Muscle layer of duodenum (tissue), 2 donors: ENCODE results near the gene NCMAP.
"Not testable (repeated sequence)": the region's sequence is repeated elsewhere in the genome, so short reads cannot be mapped to it uniquely, and the experiment has no call there.

Source experiments
- H3K27ac ChIP-seq: one replicate; pipeline ENCODE4 v1.7.0; 2013; ENCODE audit warnings: mild to moderate bottlenecking, low read length
- H3K27me3 ChIP-seq: one replicate; pipeline ENCODE4 v1.7.0; 2013; ENCODE audit warnings: low read depth, mild to moderate bottlenecking, control low read depth, low read length
- H3K36me3 ChIP-seq, 2 donors: one replicate each; pipeline ENCODE4 v1.7.0; 2013; ENCODE audit warnings: low read length in 2 of 2, control low read depth in 1 of 2, mild to moderate bottlenecking in 1 of 2; ENCODE audit not compliant: insufficient read depth in 2 of 2, control insufficient read depth in 1 of 2
- H3K4me1 ChIP-seq, 2 donors: one replicate each; pipeline ENCODE4 v1.7.0; 2013; ENCODE audit warnings: low read length in 2 of 2, mild to moderate bottlenecking in 2 of 2, control low read depth in 1 of 2, moderate library complexity in 1 of 2; ENCODE audit not compliant: insufficient read depth in 2 of 2, control insufficient read depth in 1 of 2
- H3K4me3 ChIP-seq, 2 donors: one replicate each; pipeline ENCODE4 v1.7.0; 2013; ENCODE audit warnings: low read length in 2 of 2, low read depth in 1 of 2, mild to moderate bottlenecking in 1 of 2
- H3K9me3 ChIP-seq, 2 donors: one replicate each; pipeline ENCODE4 v1.7.0; 2013; ENCODE audit warnings: low read length in 2 of 2, control low read depth in 1 of 2, mild to moderate bottlenecking in 1 of 2; ENCODE audit not compliant: control insufficient read depth in 1 of 2
- donor health status: healthy.

Gene NCMAP

DNA sequence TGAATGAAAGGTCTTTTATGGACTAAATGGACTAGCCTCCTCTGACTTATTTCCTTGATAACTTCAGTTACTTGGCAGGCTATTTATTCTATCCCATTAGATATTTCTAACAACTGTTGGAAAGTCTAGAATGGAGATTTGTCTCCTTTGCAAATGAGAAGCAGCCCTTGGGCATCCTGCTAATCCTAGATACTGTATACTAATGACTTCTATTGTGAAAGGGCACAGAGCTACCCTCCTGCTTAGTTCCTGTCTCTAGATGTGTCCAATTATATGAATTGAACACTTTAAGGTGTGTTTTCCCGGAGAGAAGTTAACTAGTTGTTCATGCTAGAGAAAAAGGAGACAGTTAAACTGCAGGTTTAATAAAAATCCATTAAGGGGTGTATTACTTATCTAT, 10.2 kb upstream of the NCMAP start:
- no peak overlapping the region for H3K27ac ChIP-seq

DNA sequence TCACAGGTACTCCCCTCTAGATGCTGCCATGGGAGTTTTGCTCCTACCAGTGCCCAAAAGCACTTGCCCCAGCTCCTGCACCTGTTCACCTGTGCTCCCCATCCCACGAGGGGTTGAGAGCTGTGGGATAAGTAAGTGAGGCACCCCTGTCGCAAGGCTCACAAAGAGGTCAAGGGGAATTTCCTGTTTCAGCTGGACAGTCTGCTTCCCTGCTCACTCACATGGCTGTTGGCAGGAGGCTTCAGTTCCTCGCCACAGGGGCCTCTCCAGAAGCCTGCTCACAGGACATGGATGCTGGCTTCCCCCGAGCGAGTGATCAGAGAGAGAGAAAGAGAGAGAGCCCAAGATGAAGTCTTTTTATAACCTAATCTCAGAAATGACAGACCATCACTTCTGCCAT, 8.7 kb upstream of the NCMAP start:
- Histone ChIP-seq H3K4me1 (no peaks in the 10 kb centered on the region), H3K9me3 (no peaks in the 10 kb centered on the region), H3K36me3 (no peaks in the 10 kb centered on the region), H3K27me3 (no peaks in the 10 kb centered on the region), H3K27ac (no peak overlapping the region), H3K4me3 (no peak overlapping the region)

More for the DNA sequence above, 10.2 kb upstream of the NCMAP start:
- Histone ChIP-seq H3K4me1 (peaks cover 6 to 8% of the 10 kb centered on the region in 2 donors), H3K4me3 (no peak overlapping the region), H3K9me3 (no peaks in the 10 kb centered on the region), H3K36me3 (no peaks in the 10 kb centered on the region), H3K27me3 (no peaks in the 10 kb centered on the region)

DNA sequence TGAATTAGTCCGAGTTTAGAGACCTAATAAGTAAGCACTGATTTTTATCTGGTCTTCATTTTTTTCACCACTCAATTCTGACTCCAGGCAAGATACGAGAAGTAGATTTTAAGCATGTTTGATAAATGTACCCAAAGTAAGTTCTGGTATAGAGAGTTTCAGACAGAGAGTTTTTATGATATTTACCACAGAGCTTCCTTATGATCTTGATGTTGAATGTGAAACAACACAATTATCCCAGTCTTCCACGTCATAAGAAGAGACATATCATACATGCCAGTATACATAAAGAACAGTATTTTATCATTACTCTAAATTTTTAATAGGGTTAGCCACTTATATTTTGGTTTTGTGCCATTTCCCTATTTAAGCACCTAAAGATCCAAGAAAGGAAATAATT, 7.8 kb upstream of the NCMAP start:
- H3K9me3 ChIP-seq: no peaks in the 10 kb centered on the region
- H3K4me3 ChIP-seq: no peak overlapping the region
- H3K27me3 ChIP-seq: no peaks in the 10 kb centered on the region
- H3K27ac ChIP-seq: no peak overlapping the region
- no peaks in the 10 kb centered on the region for H3K36me3 ChIP-seq
- no peaks in the 10 kb centered on the region for H3K4me1 ChIP-seq

DNA sequence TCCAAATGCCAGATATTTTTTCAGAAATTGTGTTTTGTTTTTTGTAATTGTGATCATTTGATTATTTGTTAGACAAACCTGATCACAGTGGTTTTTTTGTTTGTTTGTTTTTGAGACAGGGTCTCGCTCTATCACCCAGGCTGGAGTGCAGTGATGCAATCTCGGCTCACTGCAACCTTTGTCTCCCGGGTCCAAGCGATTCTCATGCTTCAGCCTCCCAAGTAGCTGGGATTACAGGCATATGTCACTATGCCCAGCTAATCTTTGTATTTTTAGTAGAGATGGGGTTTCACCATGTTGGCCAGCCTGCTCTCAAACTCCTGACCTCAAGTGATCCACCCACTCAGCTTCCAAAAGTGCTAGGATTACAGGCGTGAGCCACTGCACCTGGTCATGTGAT, 6.7 kb upstream of the NCMAP start:
- H3K4me3 ChIP-seq, H3K9me3 ChIP-seq, H3K27ac ChIP-seq, H3K27me3 ChIP-seq, H3K36me3 ChIP-seq, H3K4me1 ChIP-seq: not testable (repeated sequence)

DNA sequence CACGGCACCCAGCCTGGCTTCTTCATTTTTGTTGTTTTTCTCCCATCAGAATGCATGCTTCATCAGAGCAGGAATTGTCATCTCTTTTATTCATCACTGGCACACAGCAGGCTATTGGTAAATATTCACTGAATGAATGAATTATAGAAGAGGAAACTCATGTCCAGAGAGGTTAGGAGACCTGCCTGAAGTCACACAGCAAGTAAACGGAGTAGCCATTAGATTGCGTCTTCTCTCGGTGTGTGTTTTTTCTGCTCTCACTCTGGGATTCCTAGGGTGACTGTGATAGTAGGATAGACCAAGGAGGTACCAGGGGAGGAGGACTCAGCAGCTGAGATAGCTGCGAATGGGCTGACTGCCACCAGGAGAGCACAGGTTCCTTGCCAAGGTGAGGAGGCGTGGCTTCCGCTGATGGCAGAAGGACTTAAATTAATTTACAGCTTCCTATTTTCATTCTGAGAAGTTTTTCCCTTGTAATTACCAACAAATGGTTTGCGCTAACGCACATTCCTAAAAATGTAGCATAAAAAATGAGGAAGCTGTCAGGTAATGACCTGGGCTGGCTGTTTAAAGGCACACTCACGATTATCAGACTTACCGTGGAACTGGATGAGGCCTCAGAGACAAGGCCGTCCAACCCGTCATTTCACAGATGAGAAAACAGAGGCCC, 4.5 kb upstream of the NCMAP start:
- H3K9me3 ChIP-seq: no peaks in the 10 kb centered on the region
- H3K27me3 ChIP-seq: peaks cover 8% of the 10 kb centered on the region
- H3K4me3 ChIP-seq: no peak overlapping the region
- H3K36me3 ChIP-seq: no peaks in the 10 kb centered on the region
- H3K27ac ChIP-seq: no peak overlapping the region
- no peaks in the 10 kb centered on the region for H3K4me1 ChIP-seq

DNA sequence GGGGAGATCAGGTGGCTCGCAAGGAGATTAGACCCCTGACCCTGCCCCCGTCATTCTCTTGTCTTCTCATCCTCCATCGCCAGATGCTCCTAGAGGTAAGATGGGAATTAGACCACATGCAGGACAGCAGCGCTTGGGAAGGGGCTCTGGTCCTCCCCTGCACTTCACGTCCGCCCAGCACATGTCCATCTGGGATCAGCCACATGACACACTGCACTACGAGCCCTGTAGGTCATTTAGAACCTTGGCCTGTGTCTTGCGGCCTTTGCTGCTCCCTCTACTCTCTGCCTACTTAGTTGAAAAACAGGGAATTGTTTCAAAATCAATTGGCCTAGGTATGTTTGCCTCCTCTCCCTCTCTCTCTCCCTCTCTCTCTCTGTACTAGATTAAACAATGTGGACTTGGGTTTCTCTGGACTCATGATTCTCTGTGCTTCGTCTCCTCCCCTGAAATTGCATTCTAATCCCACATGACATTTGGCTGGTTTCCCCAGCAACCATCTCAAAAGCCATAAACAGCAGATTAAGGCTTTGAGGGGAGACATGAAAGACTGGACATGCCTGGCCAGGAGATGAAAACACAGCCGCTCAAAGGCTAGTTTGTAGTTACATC, 3.8 kb upstream of the NCMAP start:
- Histone ChIP-seq H3K27me3 (peaks cover 13% of the 10 kb centered on the region), H3K4me3 (no peak overlapping the region), H3K4me1 (no peaks in the 10 kb centered on the region), H3K27ac (no peak overlapping the region), H3K36me3 (no peaks in the 10 kb centered on the region), H3K9me3 (no peaks in the 10 kb centered on the region)

DNA sequence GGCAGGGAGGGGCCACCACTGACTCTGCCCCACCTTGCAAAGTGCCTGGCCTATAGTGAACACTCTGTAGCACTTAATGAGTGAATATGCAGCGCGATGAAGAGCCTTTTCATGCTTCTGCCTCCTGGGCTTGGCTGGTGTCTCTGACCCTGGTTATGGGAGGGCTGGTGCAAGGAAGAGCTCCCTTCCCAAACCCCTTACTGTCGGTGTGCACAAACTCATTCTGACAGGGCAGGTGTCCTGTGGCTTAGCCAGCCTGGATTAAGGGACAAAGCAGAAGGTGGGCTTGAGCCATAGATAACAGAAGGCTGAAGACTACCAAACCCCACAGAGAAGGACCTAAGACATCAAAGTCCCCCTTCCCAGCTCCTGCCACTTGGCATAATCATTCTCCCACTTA, 2.0 kb upstream of the NCMAP start:
- H3K4me1 ChIP-seq: no peaks in the 10 kb centered on the region
- no peaks in the 10 kb centered on the region for H3K36me3 ChIP-seq
- H3K27ac ChIP-seq: no peak overlapping the region
- H3K27me3 ChIP-seq: peaks cover 13% of the 10 kb centered on the region
- no peaks in the 10 kb centered on the region for H3K9me3 ChIP-seq
- no peak overlapping the region for H3K4me3 ChIP-seq

DNA sequence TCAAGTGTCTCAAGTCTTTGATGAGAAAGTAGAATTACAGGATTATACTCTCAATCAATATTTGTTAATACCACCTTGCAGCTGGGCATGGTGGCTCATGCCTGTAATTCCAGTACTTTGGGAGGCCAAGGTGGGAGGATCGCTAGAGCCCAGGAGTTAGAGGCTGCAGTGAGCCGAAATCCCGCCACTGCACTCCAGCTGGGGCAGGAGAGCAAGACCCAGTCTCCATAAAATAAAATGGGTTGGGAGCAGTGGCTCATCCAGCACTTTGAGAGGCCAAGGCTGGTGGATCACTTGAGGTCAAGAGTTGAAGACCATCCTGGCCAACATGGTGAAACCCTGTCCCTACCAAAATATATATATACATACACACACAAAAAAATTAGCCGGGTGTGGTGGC, 1.2 kb upstream of the NCMAP start:
- peaks cover 3 to 4% of the 10 kb centered on the region in 2 donors for H3K4me1 ChIP-seq
- H3K36me3 ChIP-seq: no peaks in the 10 kb centered on the region
- H3K27me3 ChIP-seq: peaks cover 13% of the 10 kb centered on the region
- H3K27ac ChIP-seq: no peak overlapping the region
- no peak overlapping the region for H3K4me3 ChIP-seq
- no peaks in the 10 kb centered on the region for H3K9me3 ChIP-seq

DNA sequence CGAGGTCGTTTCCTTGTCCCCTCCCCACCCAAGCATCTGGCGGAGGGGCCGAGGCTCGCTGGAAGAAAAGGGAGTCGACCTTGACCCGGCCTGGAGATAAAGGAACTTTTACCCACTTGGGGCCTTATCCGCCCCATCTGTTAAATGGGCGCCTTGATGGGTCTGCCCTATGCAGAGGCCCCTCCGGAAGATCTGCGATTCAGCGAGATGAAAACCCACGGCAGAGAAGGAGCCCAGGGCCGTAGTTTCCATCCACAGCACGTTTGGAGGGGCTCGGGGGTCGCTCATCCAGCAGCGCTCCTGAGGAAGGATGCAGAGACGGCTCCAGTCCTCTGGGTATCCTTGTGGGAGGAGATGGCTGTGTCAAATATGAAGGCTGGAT, 518 bp downstream of the NCMAP start:
- peak overlapping the region in 1 of 2 donors; percentile 30 for H3K4me3 ChIP-seq
- peaks cover 3 to 4% of the 10 kb centered on the region in 2 donors for H3K4me1 ChIP-seq
- no peaks in the 10 kb centered on the region for H3K36me3 ChIP-seq
- H3K27ac ChIP-seq: no peak overlapping the region
- H3K9me3 ChIP-seq: no peaks in the 10 kb centered on the region
- H3K27me3 ChIP-seq: peaks cover 13% of the 10 kb centered on the region

DNA sequence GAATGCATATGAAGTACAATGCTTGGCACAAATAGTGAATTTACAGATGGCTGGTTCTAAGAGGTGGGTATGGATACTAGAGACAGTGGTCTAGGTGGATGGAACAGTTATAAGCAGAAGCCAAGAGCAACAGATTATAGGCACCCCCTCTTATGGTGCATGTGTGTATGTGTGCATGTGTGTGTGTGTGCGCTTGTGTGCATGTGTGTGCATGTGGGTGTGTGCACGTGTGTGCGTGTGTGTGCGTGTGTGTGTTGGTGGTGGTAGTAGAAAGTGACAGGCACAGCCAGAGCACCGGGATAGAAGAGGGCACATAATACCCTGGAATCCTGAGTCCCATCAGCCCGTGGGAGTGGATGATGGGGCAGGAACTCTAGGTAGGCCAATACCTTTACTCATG, 1.3 kb downstream of the NCMAP start:
- H3K4me3 ChIP-seq: no peak overlapping the region
- no peaks in the 10 kb centered on the region for H3K36me3 ChIP-seq
- H3K27ac ChIP-seq: no peak overlapping the region
- H3K4me1 ChIP-seq: peaks cover 3 to 4% of the 10 kb centered on the region in 2 donors
- peaks cover 13% of the 10 kb centered on the region for H3K27me3 ChIP-seq
- H3K9me3 ChIP-seq: no peaks in the 10 kb centered on the region

DNA sequence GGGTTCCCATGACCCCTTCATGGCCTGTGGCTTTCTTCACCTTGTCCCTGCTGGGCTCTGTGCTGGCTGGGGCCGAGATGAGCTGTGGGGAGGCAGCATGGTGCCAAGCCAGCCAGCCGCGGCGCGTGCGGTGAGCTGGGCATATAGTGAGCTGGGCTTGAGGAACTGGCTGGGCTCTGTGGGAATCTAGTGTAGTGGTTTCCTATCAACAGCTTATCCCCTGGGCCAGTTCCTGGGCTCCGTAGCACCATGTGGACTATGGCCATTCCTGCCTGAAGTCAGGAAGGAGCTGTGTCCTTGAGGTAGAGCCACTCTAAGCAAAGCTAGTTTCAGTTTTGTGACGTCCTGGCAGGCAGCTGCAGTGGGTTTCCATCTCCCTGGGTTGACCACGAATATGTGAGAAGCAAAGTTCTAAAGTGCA, 1.8 kb downstream of the NCMAP start:
- Histone ChIP-seq H3K9me3 (no peaks in the 10 kb centered on the region), H3K4me1 (peaks cover 3 to 4% of the 10 kb centered on the region in 2 donors), H3K27me3 (peaks cover 13% of the 10 kb centered on the region), H3K27ac (no peak overlapping the region), H3K4me3 (no peak overlapping the region), H3K36me3 (no peaks in the 10 kb centered on the region)

DNA sequence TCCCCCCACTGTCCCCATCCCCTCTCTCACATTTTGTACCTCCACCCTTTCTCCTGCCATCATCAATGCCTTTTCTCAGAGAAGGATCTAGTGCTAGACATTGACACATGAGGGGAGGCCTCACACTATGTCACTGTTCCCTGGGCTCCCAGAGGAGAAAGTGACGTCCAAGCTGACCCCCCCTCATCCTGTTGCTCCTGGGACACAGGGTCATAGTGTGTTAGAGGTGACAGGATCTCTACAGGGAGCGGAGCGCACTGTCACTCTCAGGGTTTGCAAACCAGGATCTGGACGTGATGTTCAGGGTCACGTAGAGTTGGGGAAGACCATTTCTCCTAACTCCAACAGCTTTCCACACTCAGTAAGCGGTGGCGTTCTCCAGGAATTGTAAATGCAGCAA, 2.6 kb downstream of the NCMAP start:
- Histone ChIP-seq H3K4me3 (no peak overlapping the region), H3K36me3 (no peaks in the 10 kb centered on the region), H3K27me3 (peaks cover 13% of the 10 kb centered on the region), H3K9me3 (no peaks in the 10 kb centered on the region), H3K27ac (no peak overlapping the region), H3K4me1 (peaks cover 3 to 4% of the 10 kb centered on the region in 2 donors)
